H1 (cell line): ENCODE results near the gene CTNNA3. TPM values are rescaled to one million over a fixed set of nuclear protein-coding genes. Genes with fewer than 3 reads are reported as not detected.

Experiments used
- CTCF ChIA-PET: fragments of 300-600 bp; sonication (Branson Sonifier 250); formaldehyde crosslinking; loops from one replicate; lab custom pipeline; 2021; ENCODE audit not compliant: partially characterized antibody; lab: Charles Lee
- POLR2A ChIA-PET: fragments of 300-600 bp; sonication (Branson Sonifier 250); formaldehyde crosslinking; loops from one replicate; lab custom pipeline; 2021; ENCODE audit warnings: inconsistent platforms; ENCODE audit not compliant: partially characterized antibody; lab: Charles Lee
- DNase-seq, 2 experiments: peaks; one replicate each; pipeline versions ENCODE4 v3.0.0 to v3.0.0-alpha.2; 2010 to 2022; ENCODE audit warnings: low spot score in 2 of 2, low read depth in 1 of 2, mixed read lengths in 1 of 2
- FAIRE-seq: peaks from 2 replicates; lab custom pipeline; 2011; peaks lifted over from hg19 to GRCh38; lab: Jason Lieb, UNC
- H2AFZ ChIP-seq: 2 replicates; pipeline ENCODE4 v1.8.1; 2012; ENCODE audit warnings: low read length, inconsistent platforms
- H2AK5ac ChIP-seq: 2 replicates; pipeline ENCODE4 v1.6.1; 2013; ENCODE audit warnings: low read depth, low read length
- H2BK120ac ChIP-seq: replicated peaks from 2 replicates; pipeline ENCODE3; 2013; ENCODE audit warnings: low read depth, low read length, inconsistent platforms
- H2BK12ac ChIP-seq: 2 replicates; pipeline ENCODE4 v1.6.1; 2013; ENCODE audit warnings: low read depth, low read length
- H2BK15ac ChIP-seq: 2 replicates; pipeline ENCODE4 v1.6.1; 2013; ENCODE audit warnings: low read length
- H2BK20ac ChIP-seq: 2 replicates; pipeline ENCODE4 v1.6.1; 2013; ENCODE audit warnings: low read length
- H2BK5ac ChIP-seq: 2 replicates; pipeline ENCODE4 v1.6.1; 2013; ENCODE audit warnings: low read depth, low read length
- H3K14ac ChIP-seq: 2 replicates; pipeline ENCODE4 v1.6.1; 2013; ENCODE audit warnings: inconsistent platforms; ENCODE audit not compliant: insufficient read length
- H3K18ac ChIP-seq: 2 replicates; pipeline ENCODE4 v1.6.1; 2013; ENCODE audit warnings: low read length; ENCODE audit errors: extremely low read depth
- H3K23ac ChIP-seq: 2 replicates; pipeline ENCODE4 v1.6.1; 2013; ENCODE audit warnings: inconsistent platforms; ENCODE audit not compliant: insufficient read length
- H3K23me2 ChIP-seq: 2 replicates; pipeline ENCODE4 v1.6.1; 2013; ENCODE audit warnings: low read depth, low read length
- H3K27ac ChIP-seq: 2 replicates; pipeline ENCODE4 v1.6.1; 2011; ENCODE audit warnings: low read depth, low read length, inconsistent platforms
- H3K27me3 ChIP-seq, 4 experiments: replicated peaks in 1 of 4; 1 replicate in 1 of 4; 2 replicates in 3 of 4; pipeline versions ENCODE4 v1.6.1 to v1.8.1; 2011 to 2013; ENCODE audit warnings: low read length in 3 of 4, mild to moderate bottlenecking in 3 of 4, inconsistent platforms in 2 of 4, mixed read lengths in 2 of 4, moderate library complexity in 1 of 4; ENCODE audit not compliant: control insufficient read depth in 3 of 4, insufficient read depth in 3 of 4; ENCODE audit errors: extremely low read depth in 1 of 4
- H3K36me3 ChIP-seq, 4 experiments: 2 replicates each; pipeline versions ENCODE4 v1.6.1 to v1.8.1; 2011 to 2013; ENCODE audit warnings: mild to moderate bottlenecking in 4 of 4, low read length in 3 of 4, moderate library complexity in 2 of 4, control low read depth in 1 of 4, inconsistent platforms in 1 of 4; ENCODE audit not compliant: insufficient read depth in 4 of 4, control insufficient read depth in 2 of 4
- H3K4ac ChIP-seq: replicated peaks from 2 replicates; pipeline ENCODE3; 2013; ENCODE audit warnings: low read length, low read depth, mixed read lengths, inconsistent platforms; ENCODE audit not compliant: insufficient read length
- H3K4me1 ChIP-seq, 4 experiments: replicated peaks in 1 of 4; 1 replicate in 1 of 4; 2 replicates in 3 of 4; pipeline versions ENCODE4 v1.6.1 to v1.8.1; 2011 to 2013; ENCODE audit warnings: low read length in 3 of 4, inconsistent platforms in 2 of 4, mixed read lengths in 1 of 4; ENCODE audit not compliant: insufficient read depth in 4 of 4, control insufficient read depth in 3 of 4
- H3K4me2 ChIP-seq, 2 experiments: 2 replicates each; pipeline versions ENCODE4 v1.6.1 to v1.8.1; 2011 to 2013; ENCODE audit warnings: low read depth in 2 of 2, low read length in 2 of 2, control low read depth in 1 of 2, inconsistent platforms in 1 of 2, mild to moderate bottlenecking in 1 of 2; ENCODE audit not compliant: insufficient read depth in 1 of 2
- H3K4me3 ChIP-seq, 4 experiments: fragments of 200-600, 300-600 bp in 1 of 4; sonication (generic), shearing (Covaris generic), sonication (Bioruptor Twin) in 1 of 4; 2 replicates each; pipeline versions ENCODE4 v1.5.1 to v1.8.1; 2011 to 2016; ENCODE audit warnings: low read length in 4 of 4, low read depth in 3 of 4, control low read depth in 2 of 4, inconsistent platforms in 2 of 4, mild to moderate bottlenecking in 2 of 4, mixed read lengths in 1 of 4, moderate library complexity in 1 of 4; ENCODE audit not compliant: insufficient read depth in 2 of 4; ENCODE audit errors: extremely low read depth in 1 of 4
- H3K56ac ChIP-seq: replicated peaks from 2 replicates; pipeline ENCODE3; 2013; ENCODE audit warnings: low read depth, mild to moderate bottlenecking, mixed read lengths, low read length, inconsistent platforms; ENCODE audit not compliant: insufficient read length
- H3K79me1 ChIP-seq: 2 replicates; pipeline ENCODE4 v1.6.1; 2013; ENCODE audit warnings: low read depth, low read length, control low read depth
- H3K79me2 ChIP-seq, 2 experiments: 2 replicates each; pipeline versions ENCODE4 v1.6.1 to v1.8.1; 2012 to 2013; ENCODE audit warnings: low read length in 2 of 2, mild to moderate bottlenecking in 2 of 2, inconsistent platforms in 1 of 2; ENCODE audit not compliant: insufficient read depth in 2 of 2, control insufficient read depth in 1 of 2
- H3K9ac ChIP-seq, 4 experiments: replicated peaks in 1 of 4; 1 replicate in 1 of 4; 2 replicates in 3 of 4; pipeline versions ENCODE4 v1.6.1 to v1.8.1; 2011 to 2013; ENCODE audit warnings: low read depth in 3 of 4, low read length in 3 of 4, control low read depth in 2 of 4, mild to moderate bottlenecking in 2 of 4, moderate library complexity in 2 of 4, inconsistent platforms in 1 of 4; ENCODE audit errors: extremely low read depth in 1 of 4
- H3K9me3 ChIP-seq, 2 experiments: 2 replicates each; pipeline versions ENCODE4 v1.6.1 to v1.8.1; 2012 to 2013; ENCODE audit warnings: mild to moderate bottlenecking in 2 of 2, moderate library complexity in 2 of 2, control low read depth in 1 of 2, inconsistent platforms in 1 of 2, low read depth in 1 of 2, low read length in 1 of 2, mixed read lengths in 1 of 2; ENCODE audit not compliant: insufficient read depth in 2 of 2
- H4K20me1 ChIP-seq, 2 experiments: replicated peaks in 1 of 2; 2 replicates each; pipeline versions ENCODE3 to v1.8.1; 2011 to 2013; ENCODE audit warnings: inconsistent platforms in 2 of 2, low read length in 2 of 2, mild to moderate bottlenecking in 1 of 2; ENCODE audit not compliant: insufficient read depth in 2 of 2, control insufficient read depth in 1 of 2
- H4K5ac ChIP-seq: 2 replicates; pipeline ENCODE4 v1.6.1; 2013; ENCODE audit warnings: low read length, low read depth, mixed read lengths, inconsistent platforms; ENCODE audit not compliant: insufficient read length
- H4K8ac ChIP-seq: 2 replicates; pipeline ENCODE4 v1.8.0; 2013; ENCODE audit warnings: mild to moderate bottlenecking, moderate library complexity, low read length, inconsistent platforms; ENCODE audit not compliant: insufficient read depth; ENCODE audit errors: extremely low read depth
- H4K91ac ChIP-seq: replicated peaks from 2 replicates; pipeline ENCODE3; 2013; ENCODE audit warnings: low read length, mixed read lengths, inconsistent platforms; ENCODE audit not compliant: insufficient read length
- CHD2 ChIP-seq: IDR thresholded peaks from 2 replicates; pipeline ENCODE4 v1.6.1; 2012; ENCODE audit warnings: low read length, improper control_type of control experiment
- CREB1 ChIP-seq: IDR thresholded peaks from 2 replicates; pipeline ENCODE4 v1.6.1; 2012; ENCODE audit warnings: inconsistent platforms
- JUN ChIP-seq: IDR thresholded peaks from 2 replicates; pipeline ENCODE4 v1.6.1; 2011; ENCODE audit warnings: low read depth, mild to moderate bottlenecking, improper control_type of control experiment, low read length
- NRF1 ChIP-seq: IDR thresholded peaks from 2 replicates; pipeline ENCODE4 v1.6.1; 2011; ENCODE audit warnings: mild to moderate bottlenecking, low read depth, low read length, improper control_type of control experiment
- RFX5 ChIP-seq: IDR thresholded peaks from 2 replicates; pipeline ENCODE4 v1.6.1; 2011; ENCODE audit warnings: low read depth, low read length, improper control_type of control experiment, borderline replicate concordance
- SP2 ChIP-seq: IDR thresholded peaks from 2 replicates; pipeline ENCODE4 v1.6.1; 2012; ENCODE audit warnings: mild to moderate bottlenecking, low read length, inconsistent platforms
- TEAD4 ChIP-seq: IDR thresholded peaks from 2 replicates; pipeline ENCODE4 v1.6.1; 2012; ENCODE audit warnings: low read depth, low read length, inconsistent platforms, mixed read lengths
- WGBS, 2 experiments: shearing (Covaris generic) in 1 of 2; methylation state at CpG; one replicate each; pipeline versions ENCODE4 v1.1.6 to v1.1.7; 2013 to 2015; ENCODE audit warnings: low lambda C conversion rate in 2 of 2, mixed read lengths in 2 of 2, inconsistent platforms in 1 of 2, low coverage in 1 of 2, missing lambda C conversion rate in 1 of 2; ENCODE audit not compliant: insufficient replicate concordance in 2 of 2, insufficient coverage in 1 of 2, insufficient read length in 1 of 2; ENCODE audit errors: extremely low coverage in 1 of 2, missing lambda C conversion rate in 1 of 2; 5-methylcytosine and 5-hydroxymethylcytosine counted together
- polyA plus RNA-seq, 7 experiments: library from polyadenylated mRNA; depleted of rRNA in 3 of 7; stranded (reverse) in 5 of 7; unstranded in 2 of 7; fragments of >200 nt in 5 of 7; fragments of 200-250 nt in 2 of 7; gene quantifications; 1 replicate in 5 of 7; 2 replicates in 1 of 7; 4 replicates in 1 of 7; pipeline versions ENCODE4 v1.2.1 to v1.2.3, GENCODE V29; 2011 to 2013; ENCODE audit warnings: missing spikeins in 2 of 7, mixed read lengths in 2 of 7
- total RNA-seq: library from RNA; stranded (reverse); fragmentation: NEBNext Ultra II Directional; extraction: Animal tissue kit (Norgen Biotek cat#: 25700); gene quantifications from 2 replicates; pipeline ENCODE4 v1.2.1, GENCODE V29; 2021
- TF ChIP-seq, protein P1 (sequence below): IDR thresholded peaks from 2 replicates; pipeline ENCODE4 v1.6.1; 2011; ENCODE audit warnings: low read length, improper control_type of control experiment

Gene CTNNA3
- total and polyA plus RNA-seq, 2 of the 8 experiments (the other 6 are each of a cell fraction or from before 2014, with no cell fraction given) = 1.3 to 1.5 TPM

DNA sequence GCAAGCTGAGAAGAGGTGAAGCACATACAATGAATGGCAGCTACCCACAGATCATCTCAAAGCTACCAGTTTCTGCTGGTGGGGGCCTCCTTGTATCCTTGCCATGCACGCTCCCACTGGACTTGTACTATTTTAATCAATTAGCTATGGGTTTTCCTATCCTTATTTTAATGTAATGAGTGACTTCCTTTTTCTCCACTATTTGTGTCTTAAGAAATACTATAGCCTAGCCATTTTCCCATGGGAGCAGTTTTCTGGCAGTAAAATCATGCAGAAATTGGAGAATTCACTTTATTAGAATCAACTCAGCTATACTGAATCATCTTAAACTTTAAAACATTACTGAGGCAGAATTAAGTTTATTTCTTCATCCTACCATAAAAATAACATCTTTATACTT is 73.5 kb downstream of the CTNNA3 start:
- Histone ChIP-seq H2BK15ac (no peak overlapping the region), H3K79me2 (no peaks in the 10 kb centered on the region), H3K27ac (no peak overlapping the region), H3K36me3 (no peaks in the 10 kb centered on the region), H3K9ac (no peak overlapping the region), H3K23me2 (no peaks in the 10 kb centered on the region), H2BK12ac (no peak overlapping the region), H3K56ac (no peak overlapping the region), H3K9me3 (no peaks in the 10 kb centered on the region), H4K91ac (no peak overlapping the region), H4K8ac (no peak overlapping the region), H2BK120ac (no peak overlapping the region), H3K18ac (no peak overlapping the region), H3K4me1 (no peaks in the 10 kb centered on the region), H2AFZ (no peak overlapping the region), H3K4me2 (no peak overlapping the region), H2AK5ac (no peak overlapping the region), H3K4me3 (no peak overlapping the region), H3K27me3 (no peaks in the 10 kb centered on the region), H2BK20ac (no peak overlapping the region), H4K5ac (no peak overlapping the region), H3K4ac (no peak overlapping the region), H4K20me1 (no peaks in the 10 kb centered on the region), H3K14ac (no peak overlapping the region), H2BK5ac (no peak overlapping the region), H3K79me1 (no peaks in the 10 kb centered on the region), H3K23ac (no peak overlapping the region)
- FAIRE-seq = no peak
- no peak for DNase-seq
- ChIA-PET POLR2A (no interaction called here), CTCF (interaction anchor here (0.6 to 0.9 kb wide), 2 partner anchors 140 to 315 kb away, joined by 3 read pairs; no protein-coding TSS in a partner anchor)
- TF ChIP-seq CHD2 (no peak), CREB1 (no peak), TEAD4 (no peak), RFX5 (no peak), JUN (no peak), SP2 (no peak), NRF1 (no peak)
- TF ChIP-seq, protein P1, sequence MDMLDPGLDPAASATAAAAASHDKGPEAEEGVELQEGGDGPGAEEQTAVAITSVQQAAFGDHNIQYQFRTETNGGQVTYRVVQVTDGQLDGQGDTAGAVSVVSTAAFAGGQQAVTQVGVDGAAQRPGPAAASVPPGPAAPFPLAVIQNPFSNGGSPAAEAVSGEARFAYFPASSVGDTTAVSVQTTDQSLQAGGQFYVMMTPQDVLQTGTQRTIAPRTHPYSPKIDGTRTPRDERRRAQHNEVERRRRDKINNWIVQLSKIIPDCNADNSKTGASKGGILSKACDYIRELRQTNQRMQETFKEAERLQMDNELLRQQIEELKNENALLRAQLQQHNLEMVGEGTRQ = no peak
- 100% methylated on average over 1 of the region's 1 CpG; no CpG with 5 or more reads in 1 of the 2 experiments for WGBS, 2 experiments
